ENCODE data around the gene TP63. TPM values are rescaled to one million over a fixed set of nuclear protein-coding genes. Genes with fewer than 3 reads are reported as not detected.

The TP63 gene
- total RNA-seq, 2 donors from 2014 or later: not detected

- no peaks in the 10 kb centered on the region for H3K36me3 ChIP-seq (replicated peaks in 1 of 2; ENCODE audit: insufficient read depth in 1 of 2, low read depth in 2 of 2)
- TF ChIP-seq POLR2A (IDR thresholded peaks at IDR 0.05): no peak
- TF ChIP-seq CTCF (IDR thresholded peaks at IDR 0.05): no peak
- DNase-seq: no peak
- no peak for ATAC-seq
- H3K9me3 ChIP-seq: no peaks in the 10 kb centered on the region
- H3K4me3 ChIP-seq: no peak overlapping the region
- H3K4me1 ChIP-seq: peaks cover 10% of the 10 kb centered on the region
- intact Hi-C loops (cut with DNase I): no loop called here
- WGBS, 2 donors: 63 to 87% methylated on average over 2 of the region's 2 CpGs
- H3K27me3 ChIP-seq: no peaks in the 10 kb centered on the region
- H3K27ac ChIP-seq: no peak overlapping the region
Observed at GRCh38 chr3:189789432-189789831, 158.2 kb downstream of the TP63 start.

- H3K9me3 ChIP-seq: no peaks in the 10 kb centered on the region
- no peak overlapping the region for H3K27ac ChIP-seq
- no peaks in the 10 kb centered on the region for H3K27me3 ChIP-seq
- H3K4me3 ChIP-seq: no peak overlapping the region
- WGBS, 2 donors: 11 to 22% methylated on average over 7 of the region's 7 CpGs
- peaks cover 10% of the 10 kb centered on the region for H3K4me1 ChIP-seq
- TF ChIP-seq CTCF (IDR thresholded peaks at IDR 0.05) (no peak), POLR2A (IDR thresholded peaks at IDR 0.05) (no peak)
- DNase-seq (no peak), ATAC-seq (no peak)
- intact Hi-C loops (cut with DNase I): no loop called here
- no peaks in the 10 kb centered on the region for H3K36me3 ChIP-seq (replicated peaks in 1 of 2; ENCODE audit: insufficient read depth in 1 of 2, low read depth in 2 of 2)
Observed at GRCh38 chr3:189790658-189791057, 159.5 kb downstream of the TP63 start.

- Histone ChIP-seq H3K27me3 (no peaks in the 10 kb centered on the region), H3K36me3 (replicated peaks in 1 of 2; ENCODE audit: insufficient read depth in 1 of 2, low read depth in 2 of 2) (no peaks in the 10 kb centered on the region), H3K4me3 (no peak overlapping the region), H3K9me3 (no peaks in the 10 kb centered on the region), H3K4me1 (peaks cover 10% of the 10 kb centered on the region), H3K27ac (no peak overlapping the region)
- WGBS, 2 donors: 82 to 87% methylated on average over 7 of the region's 7 CpGs
- intact Hi-C loops (cut with DNase I): no loop called here
- DNase-seq: no peak
- TF ChIP-seq POLR2A (IDR thresholded peaks at IDR 0.05): no peak
- TF ChIP-seq CTCF (IDR thresholded peaks at IDR 0.05): no peak
- no peak for ATAC-seq
Observed at GRCh38 chr3:189792046-189792929, 161.1 kb downstream of the TP63 start.

DNA sequence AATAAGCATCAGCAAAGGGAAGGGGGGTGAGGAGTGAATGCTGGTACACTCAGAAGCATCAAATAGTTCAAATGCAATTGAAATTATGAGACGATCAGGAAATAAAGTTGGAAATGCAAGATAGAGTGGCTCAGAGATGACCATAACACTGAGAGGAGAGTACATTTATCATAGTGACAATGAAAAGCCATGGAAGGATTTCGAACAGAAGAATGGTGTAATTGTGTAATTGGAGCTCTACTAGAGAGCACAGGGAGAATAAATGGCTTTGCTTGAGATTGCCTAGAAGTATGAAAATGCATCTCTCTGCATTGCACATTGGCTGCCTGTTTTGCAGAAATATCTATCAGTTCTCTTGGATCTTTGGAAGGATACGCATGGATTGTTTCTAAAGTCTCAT lies 163.3 kb downstream of the TP63 start:
- intact Hi-C loops (cut with DNase I): no loop called here
- no peak for ATAC-seq
- TF ChIP-seq CTCF (IDR thresholded peaks at IDR 0.05): no peak
- no peak for TF ChIP-seq POLR2A (IDR thresholded peaks at IDR 0.05)
- DNase-seq: no peak
- H3K27ac ChIP-seq: no peak overlapping the region
- H3K4me1 ChIP-seq: peaks cover 10% of the 10 kb centered on the region
- H3K36me3 ChIP-seq (replicated peaks in 1 of 2; ENCODE audit: insufficient read depth in 1 of 2, low read depth in 2 of 2): no peaks in the 10 kb centered on the region
- no peaks in the 10 kb centered on the region for H3K27me3 ChIP-seq
- no peak overlapping the region for H3K4me3 ChIP-seq
- WGBS, 2 donors: 62 to 76% methylated on average over 3 of the region's 3 CpGs
- H3K9me3 ChIP-seq: no peaks in the 10 kb centered on the region

Measured in body of pancreas (tissue), 4 donors.